HepG2 (cell line): ENCODE results near the gene EVC.

Source experiments
- BHLHE40 ChIP-seq: IDR thresholded peaks from 2 replicates; pipeline ENCODE4 v1.6.1; 2011; ENCODE audit warnings: low read length, improper control_type of control experiment
- ONECUT2 ChIP-seq: sonication (generic); formaldehyde crosslinking; IDR thresholded peaks from 2 replicates; pipeline ENCODE4 v1.4.0; 2020; ENCODE audit warnings: missing genetic modification reagents
- PREB ChIP-seq: sonication (generic); formaldehyde crosslinking; IDR thresholded peaks from 2 replicates; pipeline ENCODE4 v1.4.0; 2020; ENCODE audit warnings: missing genetic modification reagents
- RAD21 ChIP-seq: fragments of 450-650 bp; formaldehyde crosslinking; IDR thresholded peaks from 2 replicates; pipeline ENCODE4 v1.5.0; 2020; ENCODE audit warnings: mild to moderate bottlenecking
- SOX6 ChIP-seq, 2 experiments: fragments of 450-650 bp in 1 of 2; sonication (generic) in 1 of 2; formaldehyde crosslinking in 1 of 2; IDR thresholded peaks; 2 replicates each; pipeline versions ENCODE4 v1.4.0 to v1.6.1; 2017 to 2020; ENCODE audit warnings: antibody characterized with exemption in 1 of 2, mild to moderate bottlenecking in 1 of 2, missing genetic modification reagents in 1 of 2
- THAP8 ChIP-seq: sonication (generic); formaldehyde crosslinking; IDR thresholded peaks from 2 replicates; pipeline ENCODE4 v1.5.1; 2020; ENCODE audit warnings: missing genetic modification reagents, mild to moderate bottlenecking, borderline replicate concordance
- USF2 ChIP-seq, 2 experiments: sonication (generic) in 1 of 2; formaldehyde crosslinking in 1 of 2; IDR thresholded peaks; 2 replicates each; pipeline versions ENCODE4 v1.5.1 to v1.6.1; 2011 to 2020; ENCODE audit warnings: borderline replicate concordance in 1 of 2, low read depth in 1 of 2, low read length in 1 of 2, mild to moderate bottlenecking in 1 of 2, missing genetic modification reagents in 1 of 2, moderate library complexity in 1 of 2
- ZNF234 ChIP-seq: sonication (generic); formaldehyde crosslinking; conservative IDR thresholded peaks from 2 replicates; pipeline ENCODE4 v1.5.1; 2020; ENCODE audit warnings: mild to moderate bottlenecking, missing genetic modification reagents
- ZNF263 ChIP-seq: sonication (generic); formaldehyde crosslinking; IDR thresholded peaks from 2 replicates; pipeline ENCODE4 v1.4.0; 2020; ENCODE audit warnings: missing genetic modification reagents
- ZNF274 ChIP-seq: sonication (generic); formaldehyde crosslinking; IDR thresholded peaks from 2 replicates; pipeline ENCODE4 v1.5.1; 2020; ENCODE audit warnings: mild to moderate bottlenecking, missing genetic modification reagents
- ZNF317 ChIP-seq: sonication (generic); formaldehyde crosslinking; IDR thresholded peaks from 2 replicates; pipeline ENCODE4 v1.5.0; 2020; ENCODE audit warnings: mild to moderate bottlenecking, missing genetic modification reagents
- ZNF629 ChIP-seq: sonication (generic); formaldehyde crosslinking; conservative IDR thresholded peaks from 2 replicates; pipeline ENCODE4 v1.5.0; 2020; ENCODE audit warnings: missing genetic modification reagents
- TF ChIP-seq, protein P1 (sequence below): sonication (generic); formaldehyde crosslinking; IDR thresholded peaks from 2 replicates; pipeline ENCODE4 v1.4.0; 2020; ENCODE audit warnings: mild to moderate bottlenecking, missing genetic modification reagents
- TF ChIP-seq, protein P2 (sequence below): sonication (generic); formaldehyde crosslinking; IDR thresholded peaks from 2 replicates; pipeline ENCODE4 v1.5.0; 2020; ENCODE audit warnings: mild to moderate bottlenecking, missing genetic modification reagents, moderate library complexity

DNA sequence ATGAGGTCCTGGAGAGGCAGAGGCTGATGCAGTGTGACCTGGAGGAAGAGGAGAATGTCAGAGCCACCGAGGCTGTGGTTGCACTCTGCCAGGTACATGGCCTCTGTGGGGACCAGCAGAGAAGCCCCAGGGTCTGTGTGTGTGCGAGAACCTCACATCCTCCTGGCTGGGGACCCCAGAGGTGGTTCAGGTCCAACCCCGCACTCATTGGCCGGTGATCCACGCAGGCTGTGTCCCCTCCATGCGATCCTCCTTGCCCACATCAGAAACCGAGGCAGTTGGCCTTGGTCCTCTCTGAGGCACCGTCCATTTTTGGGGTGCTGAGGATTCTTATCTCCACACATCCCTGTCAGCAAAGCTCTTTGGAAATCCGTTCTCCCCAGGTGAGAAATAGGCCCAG lies 45.3 kb downstream of the EVC start:
- TF ChIP-seq PREB (CRISPR knock-in tag) (no peak), RAD21 (no peak), ONECUT2 (CRISPR knock-in tag) (no peak), ZNF263 (CRISPR knock-in tag) (no peak), SOX6 (IDR thresholded peaks at IDR 0.05) (no peak), SOX6 (CRISPR knock-in tag; IDR thresholded peaks at IDR 0.05) (no peak), ZNF274 (CRISPR knock-in tag) (no peak), USF2 (IDR thresholded peaks at IDR 0.05; ENCODE audit: low read depth, low read length) (no peak), USF2 (CRISPR knock-in tag; IDR thresholded peaks at IDR 0.05; ENCODE audit: borderline replicate concordance) (no peak), THAP8 (CRISPR knock-in tag) (no peak), ZNF234 (CRISPR knock-in tag) (no peak), ZNF317 (CRISPR knock-in tag) (no peak), BHLHE40 (no peak), ZNF629 (no peak)
- TF ChIP-seq, protein P1, sequence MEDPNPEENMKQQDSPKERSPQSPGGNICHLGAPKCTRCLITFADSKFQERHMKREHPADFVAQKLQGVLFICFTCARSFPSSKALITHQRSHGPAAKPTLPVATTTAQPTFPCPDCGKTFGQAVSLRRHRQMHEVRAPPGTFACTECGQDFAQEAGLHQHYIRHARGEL (CRISPR knock-in tag): no peak
- TF ChIP-seq, protein P2, sequence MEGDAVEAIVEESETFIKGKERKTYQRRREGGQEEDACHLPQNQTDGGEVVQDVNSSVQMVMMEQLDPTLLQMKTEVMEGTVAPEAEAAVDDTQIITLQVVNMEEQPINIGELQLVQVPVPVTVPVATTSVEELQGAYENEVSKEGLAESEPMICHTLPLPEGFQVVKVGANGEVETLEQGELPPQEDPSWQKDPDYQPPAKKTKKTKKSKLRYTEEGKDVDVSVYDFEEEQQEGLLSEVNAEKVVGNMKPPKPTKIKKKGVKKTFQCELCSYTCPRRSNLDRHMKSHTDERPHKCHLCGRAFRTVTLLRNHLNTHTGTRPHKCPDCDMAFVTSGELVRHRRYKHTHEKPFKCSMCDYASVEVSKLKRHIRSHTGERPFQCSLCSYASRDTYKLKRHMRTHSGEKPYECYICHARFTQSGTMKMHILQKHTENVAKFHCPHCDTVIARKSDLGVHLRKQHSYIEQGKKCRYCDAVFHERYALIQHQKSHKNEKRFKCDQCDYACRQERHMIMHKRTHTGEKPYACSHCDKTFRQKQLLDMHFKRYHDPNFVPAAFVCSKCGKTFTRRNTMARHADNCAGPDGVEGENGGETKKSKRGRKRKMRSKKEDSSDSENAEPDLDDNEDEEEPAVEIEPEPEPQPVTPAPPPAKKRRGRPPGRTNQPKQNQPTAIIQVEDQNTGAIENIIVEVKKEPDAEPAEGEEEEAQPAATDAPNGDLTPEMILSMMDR (CRISPR knock-in tag): no peak
